Vagina (tissue), 2 donors: ENCODE data around the gene NPLOC4. TPM values are rescaled to one million over a fixed set of nuclear protein-coding genes. Genes with fewer than 3 reads are reported as not detected.
A peak's percentile ranks its signal among the peaks of the same experiment; 100 is the strongest.

ENCODE experiments used
- DNase-seq, 2 donors: peaks; one replicate each; pipeline ENCODE4 v3.0.0-alpha.2; 2017; ENCODE audit errors: extremely low spot score in 2 of 2
- H3K27ac ChIP-seq: fragments of 200-600 bp; sonication (generic); one replicate; pipeline ENCODE4 v1.5.1; 2019
- H3K27me3 ChIP-seq: fragments of 200-600 bp; sonication (generic); one replicate; pipeline ENCODE4 v1.5.1; 2019
- H3K36me3 ChIP-seq, 2 donors: fragments of 200-600 bp; sonication (generic); one replicate each; pipeline ENCODE4 v1.5.1; 2017 to 2019
- H3K4me1 ChIP-seq: fragments of 200-600 bp; sonication (generic); one replicate; pipeline ENCODE4 v1.5.1; 2019
- H3K4me3 ChIP-seq, 2 donors: fragments of 200-600 bp; sonication (generic); 1 replicate in 1 of 2; 2 replicates in 1 of 2; pipeline ENCODE4 v1.5.1; 2016 to 2019
- H3K9me3 ChIP-seq: fragments of 200-600 bp; sonication (generic); one replicate; pipeline ENCODE4 v1.5.1; 2019
- POLR2A ChIP-seq, 2 donors: fragments of 450-650 bp; IDR thresholded peaks; one replicate each; pipeline ENCODE4 v1.6.1; 2017; ENCODE audit warnings: antibody characterized with exemption in 2 of 2, mild to moderate bottlenecking in 2 of 2, moderate library complexity in 2 of 2
- POLR2AphosphoS5 ChIP-seq, 2 donors: sonication (generic); formaldehyde crosslinking; IDR thresholded peaks; one replicate each; pipeline ENCODE4 v1.9.0; 2017; ENCODE audit warnings: antibody characterized with exemption in 2 of 2, mild to moderate bottlenecking in 2 of 2, low read depth in 1 of 2; ENCODE audit not compliant: insufficient read depth in 1 of 2
- intact Hi-C: fragments of 100-400 bp; cut with DNase I; formaldehyde crosslinking; loops from one replicate; pipeline ENCODE4 v1.15.1; 2023
- total RNA-seq: library from RNA; depleted of rRNA; stranded (reverse); fragments of >200 nt; gene quantifications from one replicate; pipeline ENCODE4 v1.2.3, GENCODE V29; 2016
- TF ChIP-seq, protein P1 (sequence below), 3 experiments: fragments of 450-650 bp in 2 of 3; fragments of 200-600 bp in 1 of 3; sonication (generic) in 1 of 3; IDR thresholded peaks; one replicate each; pipeline ENCODE4 v1.5.1; 2017 to 2019; ENCODE audit warnings: antibody characterized with exemption in 3 of 3, mild to moderate bottlenecking in 2 of 3, moderate library complexity in 2 of 3

The NPLOC4 gene
- total RNA-seq, 1 donor from 2014 or later = 68.3 TPM

DNA sequence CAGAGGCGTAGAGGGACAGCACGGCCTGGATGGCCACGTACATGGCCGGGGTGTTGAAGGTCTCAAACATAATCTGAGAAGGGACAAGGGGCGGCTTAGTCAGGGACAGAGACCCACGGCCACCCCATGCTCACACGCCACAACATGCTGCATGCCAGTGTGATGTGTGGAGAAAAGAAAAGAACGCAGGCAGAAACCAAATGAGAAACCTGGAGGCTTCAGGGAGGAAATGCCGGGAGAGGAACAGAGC, 125.4 kb downstream of the NPLOC4 start:
- Histone ChIP-seq H3K36me3 (peaks cover 9 to 37% of the 10 kb centered on the region in 2 donors), H3K9me3 (no peaks in the 10 kb centered on the region), H3K27ac (peak overlapping the region; percentile 98), H3K4me3 (peak overlapping the region; percentile 93 to 99), H3K27me3 (no peaks in the 10 kb centered on the region), H3K4me1 (peaks cover 44% of the 10 kb centered on the region)
- intact Hi-C loops = loop anchor here (2.0 to 5.0 kb wide), 2 partner anchors 41 to 115 kb away; partner anchors contain the start of gene FAAP100
- TF ChIP-seq POLR2AphosphoS5 (IDR thresholded peaks at IDR 0.05; ENCODE audit: insufficient read depth in 1 of 2, low read depth in 1 of 2) (peak in 1 of 2 donors; percentile 2), POLR2A (IDR thresholded peaks at IDR 0.05) (no peak)
- TF ChIP-seq, protein P1, sequence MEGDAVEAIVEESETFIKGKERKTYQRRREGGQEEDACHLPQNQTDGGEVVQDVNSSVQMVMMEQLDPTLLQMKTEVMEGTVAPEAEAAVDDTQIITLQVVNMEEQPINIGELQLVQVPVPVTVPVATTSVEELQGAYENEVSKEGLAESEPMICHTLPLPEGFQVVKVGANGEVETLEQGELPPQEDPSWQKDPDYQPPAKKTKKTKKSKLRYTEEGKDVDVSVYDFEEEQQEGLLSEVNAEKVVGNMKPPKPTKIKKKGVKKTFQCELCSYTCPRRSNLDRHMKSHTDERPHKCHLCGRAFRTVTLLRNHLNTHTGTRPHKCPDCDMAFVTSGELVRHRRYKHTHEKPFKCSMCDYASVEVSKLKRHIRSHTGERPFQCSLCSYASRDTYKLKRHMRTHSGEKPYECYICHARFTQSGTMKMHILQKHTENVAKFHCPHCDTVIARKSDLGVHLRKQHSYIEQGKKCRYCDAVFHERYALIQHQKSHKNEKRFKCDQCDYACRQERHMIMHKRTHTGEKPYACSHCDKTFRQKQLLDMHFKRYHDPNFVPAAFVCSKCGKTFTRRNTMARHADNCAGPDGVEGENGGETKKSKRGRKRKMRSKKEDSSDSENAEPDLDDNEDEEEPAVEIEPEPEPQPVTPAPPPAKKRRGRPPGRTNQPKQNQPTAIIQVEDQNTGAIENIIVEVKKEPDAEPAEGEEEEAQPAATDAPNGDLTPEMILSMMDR (IDR thresholded peaks at IDR 0.05) = no peak
- no peak for DNase-seq

DNA sequence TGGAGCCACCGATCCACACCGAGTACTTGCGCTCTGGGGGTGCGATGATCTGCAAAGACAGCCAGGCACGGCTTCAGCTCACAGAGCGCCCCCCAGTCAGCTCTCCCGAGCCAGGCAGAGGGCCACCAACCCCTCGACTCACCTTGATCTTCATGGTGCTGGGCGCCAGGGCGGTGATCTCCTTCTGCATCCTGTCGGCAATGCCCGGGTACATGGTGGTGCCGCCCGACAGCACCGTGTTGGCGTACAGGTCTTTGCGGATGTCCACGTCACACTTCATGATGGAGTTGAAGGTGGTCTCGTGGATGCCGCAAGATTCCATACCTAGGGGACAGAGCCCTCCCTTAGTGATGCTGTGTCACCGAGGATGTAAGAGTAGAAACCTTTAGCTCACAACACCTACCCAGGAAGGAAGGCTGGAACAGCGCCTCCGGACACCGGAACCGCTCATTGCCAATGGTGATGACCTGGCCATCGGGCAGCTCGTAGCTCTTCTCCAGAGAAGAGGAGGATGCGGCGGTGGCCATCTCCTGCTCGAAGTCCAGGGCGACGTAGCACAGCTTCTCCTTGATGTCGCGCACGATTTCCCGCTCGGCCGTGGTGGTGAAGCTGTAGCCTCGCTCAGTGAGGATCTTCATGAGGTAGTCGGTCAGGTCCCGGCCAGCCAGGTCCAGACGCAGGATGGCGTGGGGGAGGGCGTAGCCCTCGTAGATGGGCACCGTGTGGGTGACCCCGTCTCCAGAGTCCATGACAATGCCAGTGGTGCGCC, 125.9 kb downstream of the NPLOC4 start:
- TF ChIP-seq POLR2AphosphoS5 (IDR thresholded peaks at IDR 0.05; ENCODE audit: insufficient read depth in 1 of 2, low read depth in 1 of 2) (peak in 1 of 2 donors; percentile 69), POLR2A (IDR thresholded peaks at IDR 0.05) (no peak)
- intact Hi-C loops = loop anchor here (2.0 to 5.0 kb wide), 2 partner anchors 41 to 114 kb away; partner anchors contain the start of gene FAAP100
- Histone ChIP-seq H3K27me3 (no peaks in the 10 kb centered on the region), H3K36me3 (peaks cover 9 to 37% of the 10 kb centered on the region in 2 donors), H3K9me3 (no peaks in the 10 kb centered on the region), H3K27ac (peak overlapping the region; percentile 98), H3K4me1 (peaks cover 39% of the 10 kb centered on the region), H3K4me3 (peak overlapping the region; percentile 93 to 99)
- no peak for DNase-seq

- Histone ChIP-seq H3K4me3 (peak overlapping the region; percentile 93 to 99), H3K4me1 (peaks cover 32% of the 10 kb centered on the region), H3K27ac (peak overlapping the region; percentile 98), H3K36me3 (peaks cover 9 to 37% of the 10 kb centered on the region in 2 donors), H3K9me3 (no peaks in the 10 kb centered on the region), H3K27me3 (no peaks in the 10 kb centered on the region)
- intact Hi-C loops = loop anchor here (2.0 to 5.0 kb wide), 2 partner anchors 42 to 113 kb away; partner anchors contain the start of gene FAAP100
- no peak for DNase-seq
- TF ChIP-seq, protein P1 (IDR thresholded peaks at IDR 0.05) = no peak
- TF ChIP-seq POLR2AphosphoS5 (IDR thresholded peaks at IDR 0.05; ENCODE audit: insufficient read depth in 1 of 2, low read depth in 1 of 2) = no peak
- TF ChIP-seq POLR2A (IDR thresholded peaks at IDR 0.05) = no peak
Observed at GRCh38 chr17:81509972-81510784, 126.7 kb downstream of the NPLOC4 start.

DNA sequence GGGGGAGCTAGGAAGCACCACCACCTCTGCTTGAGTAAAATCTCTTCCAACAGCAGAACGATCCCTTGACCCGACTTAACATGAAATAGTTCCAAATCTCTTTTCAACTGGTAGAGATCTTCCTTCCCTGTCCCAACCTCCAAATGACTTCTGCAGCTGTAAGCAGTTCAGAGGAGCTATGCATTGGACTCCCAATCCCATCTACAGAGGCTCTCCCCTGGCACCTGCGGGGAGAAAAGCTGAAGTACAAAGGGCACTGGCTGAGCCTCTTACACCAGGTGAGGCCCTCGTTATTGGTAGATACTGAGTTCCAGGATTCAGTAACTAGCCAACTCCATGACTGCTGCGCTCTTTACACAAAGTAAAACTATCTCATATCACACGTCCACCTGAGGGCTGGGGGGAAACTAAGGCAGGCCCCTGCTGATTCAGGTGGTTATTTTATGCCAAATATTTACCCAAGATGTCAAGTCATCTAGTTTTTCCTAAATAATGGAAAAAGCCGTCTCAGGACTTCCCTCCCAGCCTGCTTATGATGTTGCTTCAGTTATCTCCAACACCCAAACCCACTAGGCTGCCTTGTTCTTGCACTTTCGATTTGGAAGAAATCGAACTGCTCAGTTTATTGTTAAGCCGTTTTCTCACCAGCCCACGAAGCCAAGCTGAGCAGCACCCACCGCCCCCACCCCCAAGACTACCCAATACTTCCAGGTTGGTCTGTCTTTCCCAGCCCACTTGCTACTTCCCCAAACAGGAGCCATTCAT, 127.5 kb downstream of the NPLOC4 start:
- intact Hi-C loops = no loop called here
- Histone ChIP-seq H3K4me1 (peaks cover 32% of the 10 kb centered on the region), H3K9me3 (no peaks in the 10 kb centered on the region), H3K27ac (peak overlapping the region; percentile 98), H3K36me3 (peaks cover 9 to 37% of the 10 kb centered on the region in 2 donors), H3K27me3 (no peaks in the 10 kb centered on the region), H3K4me3 (peak overlapping the region; percentile 93 to 99)
- no peak for DNase-seq
- no peak for TF ChIP-seq POLR2A (IDR thresholded peaks at IDR 0.05)
- TF ChIP-seq, protein P1 (IDR thresholded peaks at IDR 0.05) = no peak
- TF ChIP-seq POLR2AphosphoS5 (IDR thresholded peaks at IDR 0.05; ENCODE audit: insufficient read depth in 1 of 2, low read depth in 1 of 2) = no peak

DNA sequence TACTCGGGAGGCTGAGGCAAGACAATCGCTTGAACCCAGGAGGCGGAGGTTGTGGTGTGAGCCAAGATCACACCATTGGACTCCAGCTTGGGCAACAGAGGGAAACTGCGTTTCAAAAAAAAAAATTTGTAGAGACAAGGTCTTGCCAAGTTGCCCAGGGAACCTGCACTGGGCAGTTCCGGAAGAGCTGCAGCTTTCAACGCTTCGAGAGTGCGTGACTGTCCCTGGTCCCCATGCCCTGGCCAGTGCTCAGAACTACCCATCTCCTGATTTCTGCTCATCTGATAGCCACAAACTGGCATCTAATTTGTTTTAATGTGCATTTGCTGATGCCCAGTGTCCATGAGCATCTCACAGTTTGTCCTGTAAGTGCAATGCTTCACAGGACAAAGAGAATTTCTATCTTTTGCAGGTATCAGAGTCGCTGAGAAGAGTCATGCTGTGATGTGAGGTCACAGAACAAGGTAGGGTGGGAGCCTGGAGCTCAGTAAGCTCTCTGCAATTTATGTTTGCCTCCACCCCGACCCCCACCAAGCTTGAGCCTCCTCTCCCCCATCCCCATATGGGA, 128.2 kb downstream of the NPLOC4 start:
- no peaks in the 10 kb centered on the region for H3K27me3 ChIP-seq
- H3K36me3 ChIP-seq = peaks cover 9 to 37% of the 10 kb centered on the region in 2 donors
- peak overlapping the region; percentile 93 to 99 for H3K4me3 ChIP-seq
- no peak for DNase-seq
- intact Hi-C loops = no loop called here
- peaks cover 32% of the 10 kb centered on the region for H3K4me1 ChIP-seq
- TF ChIP-seq POLR2AphosphoS5 (IDR thresholded peaks at IDR 0.05; ENCODE audit: insufficient read depth in 1 of 2, low read depth in 1 of 2) (no peak), POLR2A (IDR thresholded peaks at IDR 0.05) (no peak)
- TF ChIP-seq, protein P1 (IDR thresholded peaks at IDR 0.05) = no peak
- H3K27ac ChIP-seq = peak overlapping the region; percentile 98
- no peaks in the 10 kb centered on the region for H3K9me3 ChIP-seq
